ENCODE data around the gene CADM4. TPM values are rescaled to one million over a fixed set of nuclear protein-coding genes. Genes with fewer than 3 reads are reported as not detected.

The CADM4 gene
- total and polyA plus RNA-seq, 11 donors: 4.6 to 13.2 (median 8.7) TPM

DNA sequence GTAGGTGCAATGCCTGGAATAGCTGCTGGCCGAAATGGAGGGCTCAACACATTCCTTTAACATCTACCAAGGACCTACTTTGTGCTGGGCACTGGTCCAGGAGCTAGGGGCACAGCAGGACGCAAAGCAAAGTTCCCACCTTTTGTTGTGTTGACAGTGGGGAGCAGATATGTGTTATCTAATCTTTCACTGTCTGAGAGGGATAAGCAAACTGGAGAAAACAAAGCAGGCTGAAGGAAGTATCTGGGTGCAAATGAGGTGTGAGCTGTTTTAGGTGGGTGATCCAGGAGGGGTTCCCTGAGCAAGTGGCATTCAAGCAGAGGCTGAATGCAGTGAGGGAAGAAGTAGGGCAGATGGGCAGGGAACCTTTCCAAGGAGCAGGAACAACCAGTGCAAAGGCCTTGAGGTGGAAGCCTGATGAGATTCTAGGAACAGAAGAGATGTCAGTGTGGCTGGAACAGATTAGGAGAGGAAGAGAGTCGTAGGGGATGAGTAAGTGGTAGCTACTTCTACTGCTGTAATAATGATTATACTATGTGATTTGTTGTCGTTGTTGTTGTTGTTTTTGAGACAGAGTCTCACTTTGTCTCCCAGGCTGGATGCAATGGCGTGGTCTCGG lies 32.5 kb upstream of the CADM4 start:
- DNase-seq (no peak), ATAC-seq (no peak)
- TF ChIP-seq, protein P1, sequence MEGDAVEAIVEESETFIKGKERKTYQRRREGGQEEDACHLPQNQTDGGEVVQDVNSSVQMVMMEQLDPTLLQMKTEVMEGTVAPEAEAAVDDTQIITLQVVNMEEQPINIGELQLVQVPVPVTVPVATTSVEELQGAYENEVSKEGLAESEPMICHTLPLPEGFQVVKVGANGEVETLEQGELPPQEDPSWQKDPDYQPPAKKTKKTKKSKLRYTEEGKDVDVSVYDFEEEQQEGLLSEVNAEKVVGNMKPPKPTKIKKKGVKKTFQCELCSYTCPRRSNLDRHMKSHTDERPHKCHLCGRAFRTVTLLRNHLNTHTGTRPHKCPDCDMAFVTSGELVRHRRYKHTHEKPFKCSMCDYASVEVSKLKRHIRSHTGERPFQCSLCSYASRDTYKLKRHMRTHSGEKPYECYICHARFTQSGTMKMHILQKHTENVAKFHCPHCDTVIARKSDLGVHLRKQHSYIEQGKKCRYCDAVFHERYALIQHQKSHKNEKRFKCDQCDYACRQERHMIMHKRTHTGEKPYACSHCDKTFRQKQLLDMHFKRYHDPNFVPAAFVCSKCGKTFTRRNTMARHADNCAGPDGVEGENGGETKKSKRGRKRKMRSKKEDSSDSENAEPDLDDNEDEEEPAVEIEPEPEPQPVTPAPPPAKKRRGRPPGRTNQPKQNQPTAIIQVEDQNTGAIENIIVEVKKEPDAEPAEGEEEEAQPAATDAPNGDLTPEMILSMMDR (IDR thresholded peaks at IDR 0.05): no peak
- TF ChIP-seq POLR2A (IDR thresholded peaks at IDR 0.05): no peak
- peaks cover 0 to 4% (median 0%) of the 10 kb centered on the region in 9 donors for H3K36me3 ChIP-seq
- 41 to 57% (median 50%) methylated on average over 5 to 6 of the region's 6 CpGs for WGBS, 4 donors
- no peaks in the 10 kb centered on the region for H3K27me3 ChIP-seq
- H3K9me3 ChIP-seq: no peaks in the 10 kb centered on the region
- H3K4me3 ChIP-seq: no peak overlapping the region
- H3K27ac ChIP-seq: no peak overlapping the region
- intact Hi-C loops (cut with DNase I): loop anchor here in 1 of 10 donors (10.0 kb wide), 1 partner anchor 113 kb away; the partner anchor contains the start of gene KCNN4
- H3K4me1 ChIP-seq: peaks cover 0 to 62% (median 18%) of the 10 kb centered on the region in 12 donors

DNA sequence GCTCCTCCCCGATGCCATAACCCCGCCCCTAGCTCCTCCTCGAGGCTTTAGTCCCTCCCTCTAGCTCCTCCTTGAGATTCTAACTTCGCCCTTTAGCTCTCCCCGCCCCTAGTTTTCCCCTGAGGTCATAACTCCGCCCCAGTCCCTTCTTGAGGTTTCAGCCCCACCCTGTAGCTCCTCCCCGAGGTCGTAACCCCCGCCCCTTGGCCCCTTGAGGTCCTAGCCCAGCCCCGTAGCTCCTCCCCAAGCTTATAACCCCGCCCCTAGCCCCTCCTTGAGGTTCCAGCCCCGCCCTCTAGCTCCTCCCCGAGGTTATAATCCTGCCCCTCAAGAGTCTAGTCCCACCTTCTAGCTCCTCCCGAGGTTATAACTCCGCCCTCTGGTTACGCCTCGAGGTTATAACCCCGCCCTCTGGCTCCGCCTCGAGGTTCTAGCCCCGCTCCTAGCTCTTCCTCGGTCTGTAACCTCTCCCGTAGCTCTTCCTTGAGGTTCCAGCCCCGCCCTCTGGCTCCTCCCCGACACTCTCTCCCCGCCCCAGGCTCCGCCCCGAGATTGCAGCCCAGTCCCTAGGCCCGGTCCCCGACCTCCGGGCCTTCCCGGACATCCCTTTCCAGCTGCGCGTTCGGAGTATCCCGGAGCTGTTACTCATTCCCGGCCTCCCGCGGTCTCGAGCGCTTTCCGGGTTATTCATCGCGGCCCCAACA lies 28.9 kb upstream of the CADM4 start:
- Histone ChIP-seq H3K4me3 (peak overlapping the region; percentile 53 to 83 (median 66)), H3K9me3 (no peaks in the 10 kb centered on the region), H3K27ac (peak overlapping the region; percentile 78 to 94 (median 92)), H3K4me1 (peaks cover 0 to 75% (median 18%) of the 10 kb centered on the region in 12 donors), H3K27me3 (no peaks in the 10 kb centered on the region), H3K36me3 (peaks cover 0 to 34% (median 8%) of the 10 kb centered on the region in 9 donors)
- ATAC-seq (peak; percentile 91 to 95 (median 92)), DNase-seq (peak; percentile 98 to 99 (median 99))
- 0 to 1% (median 1%) methylated on average over 44 of the region's 44 CpGs for WGBS, 4 donors
- TF ChIP-seq, protein P1 (IDR thresholded peaks at IDR 0.05): no peak
- TF ChIP-seq POLR2A (IDR thresholded peaks at IDR 0.05): peak in 1 of 2 donors; percentile 88
- intact Hi-C loops (cut with DNase I): loop anchor here in 3 of 10 donors (1.0 to 10.0 kb wide), 7 partner anchors 32 to 135 kb away; partner anchors contain the start of genes ZNF575 (in 3 of the 3), IRGQ (in 1 of the 3), SMG9 (in 1 of the 3) and ZNF428 (in 1 of the 3)

DNA sequence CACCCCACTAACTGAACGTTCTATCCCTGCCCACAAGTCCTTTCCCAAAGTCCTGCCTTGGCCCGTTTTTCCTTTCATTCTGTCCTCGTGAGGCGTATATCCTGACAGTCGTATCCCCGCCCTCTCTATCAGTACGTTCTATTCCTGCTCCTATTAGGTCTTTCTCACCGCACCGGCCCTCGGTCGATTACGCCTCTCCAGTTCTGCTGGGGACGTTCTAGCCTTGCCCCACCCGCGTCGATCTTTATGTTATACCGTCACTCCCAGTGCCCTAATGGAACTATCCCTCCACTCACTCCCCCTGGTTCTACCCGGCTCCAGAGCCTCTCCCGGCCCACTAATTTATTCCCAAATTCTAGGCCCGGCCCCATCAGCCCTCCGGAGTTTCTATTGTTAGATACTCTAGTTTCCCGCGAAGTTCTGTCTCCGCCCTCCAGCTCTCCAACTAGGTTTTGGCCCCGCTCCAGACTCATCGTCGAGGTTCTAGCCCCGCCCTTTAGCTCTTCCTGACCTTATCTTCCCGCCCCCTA lies 28.3 kb upstream of the CADM4 start:
- Histone ChIP-seq H3K27me3 (no peaks in the 10 kb centered on the region), H3K4me3 (peak overlapping the region in 11 of 12 donors; percentile 19 to 83 (median 61)), H3K9me3 (no peaks in the 10 kb centered on the region), H3K36me3 (peaks cover 0 to 35% (median 8%) of the 10 kb centered on the region in 9 donors), H3K27ac (peak overlapping the region in 8 of 12 donors; percentile 26 to 94 (median 79)), H3K4me1 (peaks cover 0 to 79% (median 18%) of the 10 kb centered on the region in 12 donors)
- no peak for DNase-seq
- intact Hi-C loops (cut with DNase I): loop anchor here in 3 of 10 donors (1.0 to 10.0 kb wide), 7 partner anchors 33 to 135 kb away; partner anchors contain the start of genes ZNF575 (in 3 of the 3), IRGQ (in 1 of the 3), SMG9 (in 1 of the 3) and ZNF428 (in 1 of the 3)
- TF ChIP-seq, protein P1 (IDR thresholded peaks at IDR 0.05): no peak
- no peak for TF ChIP-seq POLR2A (IDR thresholded peaks at IDR 0.05)
- peak in 1 of 4 donors; percentile 0 for ATAC-seq
- 4 to 10% (median 5%) methylated on average over 29 of the region's 29 CpGs for WGBS, 4 donors
